Activated naive CD8-positive, alpha-beta T cell treated with anti-CD3 and anti-CD28 coated beads, Interleukin-2, amount 10 ng/mL, durations not matched to agents 7 days and 5 days (primary cell): Measurements from ENCODE around the gene PNMA6F. TPM values are rescaled to one million over a fixed set of nuclear protein-coding genes. Genes with fewer than 3 reads are reported as not detected.
"Not testable (repeated sequence)": the region's sequence is repeated elsewhere in the genome, so short reads cannot be mapped to it uniquely, and the experiment has no call there.

ENCODE experiments used
- ATAC-seq: fragments of 150-1000 bp; cut with Tn5 transposase; one replicate; pipeline ENCODE4 v1.10.0; 2021; ENCODE audit warnings: low read depth, moderate library complexity
- POLR2A ChIA-PET: fragments of 350-600 bp; sonication (Branson Sonifier 250); formaldehyde crosslinking; loops from one replicate; lab custom pipeline; 2021; ENCODE audit warnings: antibody characterized with exemption; lab: Charles Lee
- DNase-seq: peaks from one replicate; pipeline ENCODE4 v3.0.0; 2021
- H3K27ac Mint-ChIP-seq: one replicate; pipeline ENCODE4 v1.8.0; 2022; ENCODE audit warnings: mild to moderate bottlenecking, mixed read lengths
- H3K27me3 Mint-ChIP-seq: one replicate; pipeline ENCODE4 v1.8.0; 2022; ENCODE audit warnings: mild to moderate bottlenecking, moderate library complexity, mixed read lengths
- H3K36me3 Mint-ChIP-seq: one replicate; pipeline ENCODE4 v1.8.0; 2021; ENCODE audit warnings: mild to moderate bottlenecking, mixed read lengths
- H3K4me1 Mint-ChIP-seq: one replicate; pipeline ENCODE4 v1.8.0; 2021; ENCODE audit warnings: mixed read lengths
- H3K4me3 Mint-ChIP-seq: one replicate; pipeline ENCODE4 v1.8.0; 2022; ENCODE audit warnings: mild to moderate bottlenecking, moderate library complexity, mixed read lengths
- H3K9me3 Mint-ChIP-seq: one replicate; pipeline ENCODE4 v1.8.0; 2021; ENCODE audit warnings: mixed read lengths
- total RNA-seq, 2 experiments: library from RNA; stranded (reverse); gene quantifications; one replicate each; pipeline ENCODE4 v1.2.3, GENCODE V29; 2021

The PNMA6F gene
- total RNA-seq, 2 experiments from 2014 or later = not detected

- Mint-ChIP-seq H3K4me3 (no peak overlapping the region), H3K4me1 (peaks cover 7% of the 10 kb centered on the region), H3K27me3 (peaks cover 34% of the 10 kb centered on the region), H3K9me3 (no peaks in the 10 kb centered on the region), H3K27ac (no peak overlapping the region), H3K36me3 (no peaks in the 10 kb centered on the region)
- no peak for DNase-seq
- POLR2A ChIA-PET = no interaction called here
- no peak for ATAC-seq
These were observed 16.4 kb downstream of the PNMA6F start for GRCh38 chrX:153304988-153305736.

GRCh38 chrX:153303276-153304262 is 18.0 kb downstream of the PNMA6F start:
- Mint-ChIP-seq H3K4me1 (peaks cover 7% of the 10 kb centered on the region), H3K36me3 (no peaks in the 10 kb centered on the region), H3K9me3 (no peaks in the 10 kb centered on the region), H3K27me3 (peaks cover 40% of the 10 kb centered on the region), H3K4me3 (no peak overlapping the region), H3K27ac (no peak overlapping the region)
- DNase-seq = no peak
- no peak for ATAC-seq
- POLR2A ChIA-PET = no interaction called here

- ATAC-seq (no peak), DNase-seq (no peak)
- Mint-ChIP-seq H3K27me3 (peaks cover 45% of the 10 kb centered on the region), H3K36me3 (no peaks in the 10 kb centered on the region), H3K27ac (no peak overlapping the region), H3K4me3 (no peak overlapping the region), H3K4me1 (peaks cover 7% of the 10 kb centered on the region), H3K9me3 (no peaks in the 10 kb centered on the region)
- POLR2A ChIA-PET = no interaction called here
These were observed 18.8 kb downstream of the PNMA6F start for GRCh38 chrX:153302796-153303195.

- Mint-ChIP-seq H3K9me3 (no peaks in the 10 kb centered on the region), H3K4me3 (no peak overlapping the region), H3K27ac (no peak overlapping the region), H3K27me3 (peaks cover 47% of the 10 kb centered on the region), H3K4me1 (peaks cover 7% of the 10 kb centered on the region), H3K36me3 (no peaks in the 10 kb centered on the region)
- no peak for ATAC-seq
- DNase-seq = no peak
- POLR2A ChIA-PET = no interaction called here
These were observed 19.8 kb downstream of the PNMA6F start for GRCh38 chrX:153301746-153302145.

- Mint-ChIP-seq H3K27me3 (peaks cover 44% of the 10 kb centered on the region), H3K4me3 (no peak overlapping the region), H3K27ac (no peak overlapping the region), H3K4me1 (peaks cover 9% of the 10 kb centered on the region), H3K9me3 (no peaks in the 10 kb centered on the region), H3K36me3 (no peaks in the 10 kb centered on the region)
- no peak for ATAC-seq
- POLR2A ChIA-PET = no interaction called here
- no peak for DNase-seq
These were observed 21.7 kb downstream of the PNMA6F start for GRCh38 chrX:153299855-153300254.

GRCh38 chrX:153297376-153297775 is 24.2 kb downstream of the PNMA6F start:
- H3K27ac Mint-ChIP-seq = no peak overlapping the region
- DNase-seq = no peak
- peaks cover 9% of the 10 kb centered on the region for H3K4me1 Mint-ChIP-seq
- POLR2A ChIA-PET = no interaction called here
- H3K27me3 Mint-ChIP-seq = peaks cover 25% of the 10 kb centered on the region
- peaks cover 3% of the 10 kb centered on the region for H3K36me3 Mint-ChIP-seq
- H3K4me3 Mint-ChIP-seq = no peak overlapping the region
- ATAC-seq = no peak
- H3K9me3 Mint-ChIP-seq = no peaks in the 10 kb centered on the region

GRCh38 chrX:153293485-153294071 is 28.0 kb downstream of the PNMA6F start:
- Mint-ChIP-seq H3K27ac (peak overlapping the region; percentile 85), H3K4me3 (peak overlapping the region; percentile 52)
- peak; percentile 73 for ATAC-seq
- H3K4me1 Mint-ChIP-seq, DNase-seq, H3K36me3 Mint-ChIP-seq, H3K27me3 Mint-ChIP-seq, H3K9me3 Mint-ChIP-seq, POLR2A ChIA-PET: not testable (repeated sequence)

- POLR2A ChIA-PET, H3K4me1 Mint-ChIP-seq, DNase-seq, H3K27me3 Mint-ChIP-seq, H3K4me3 Mint-ChIP-seq, H3K9me3 Mint-ChIP-seq, H3K27ac Mint-ChIP-seq, ATAC-seq, H3K36me3 Mint-ChIP-seq: not testable (repeated sequence)
These were observed 32.8 kb downstream of the PNMA6F start for GRCh38 chrX:153288807-153289206.

- H3K27ac Mint-ChIP-seq, ATAC-seq, H3K27me3 Mint-ChIP-seq, DNase-seq, POLR2A ChIA-PET, H3K4me3 Mint-ChIP-seq, H3K9me3 Mint-ChIP-seq, H3K4me1 Mint-ChIP-seq, H3K36me3 Mint-ChIP-seq: not testable (repeated sequence)
These were observed 35.9 kb downstream of the PNMA6F start for GRCh38 chrX:153285678-153286077.

GRCh38 chrX:153283982-153284381 is 37.6 kb downstream of the PNMA6F start:
- H3K36me3 Mint-ChIP-seq, ATAC-seq, DNase-seq, H3K27ac Mint-ChIP-seq, H3K4me3 Mint-ChIP-seq, H3K27me3 Mint-ChIP-seq, POLR2A ChIA-PET, H3K4me1 Mint-ChIP-seq, H3K9me3 Mint-ChIP-seq: not testable (repeated sequence)

GRCh38 chrX:153281784-153282183 is 39.8 kb downstream of the PNMA6F start:
- H3K27ac Mint-ChIP-seq, DNase-seq, H3K36me3 Mint-ChIP-seq, H3K4me1 Mint-ChIP-seq, ATAC-seq, POLR2A ChIA-PET, H3K27me3 Mint-ChIP-seq, H3K9me3 Mint-ChIP-seq, H3K4me3 Mint-ChIP-seq: not testable (repeated sequence)

- H3K9me3 Mint-ChIP-seq, H3K27me3 Mint-ChIP-seq, H3K4me1 Mint-ChIP-seq, POLR2A ChIA-PET, H3K27ac Mint-ChIP-seq, ATAC-seq, H3K4me3 Mint-ChIP-seq, DNase-seq, H3K36me3 Mint-ChIP-seq: not testable (repeated sequence)
These were observed 42.3 kb downstream of the PNMA6F start for GRCh38 chrX:153279304-153279703.

- H3K4me1 Mint-ChIP-seq, H3K36me3 Mint-ChIP-seq, H3K4me3 Mint-ChIP-seq, DNase-seq, H3K27me3 Mint-ChIP-seq, ATAC-seq, POLR2A ChIA-PET, H3K9me3 Mint-ChIP-seq, H3K27ac Mint-ChIP-seq: not testable (repeated sequence)
These were observed 45.5 kb downstream of the PNMA6F start for GRCh38 chrX:153276049-153276448.
